ENCODE results near the gene RPL29. TPM values are rescaled to one million over a fixed set of nuclear protein-coding genes. Genes with fewer than 3 reads are reported as not detected.
"Not testable (repeated sequence)": the region's sequence is repeated elsewhere in the genome, so short reads cannot be mapped to it uniquely, and the experiment has no call there.

RPL29 gene
- total and polyA plus RNA-seq, 2 donors (not counting 3 experiments of a cell fraction or from before 2014, with no cell fraction given), result 1,236 to 2,177 TPM

DNA sequence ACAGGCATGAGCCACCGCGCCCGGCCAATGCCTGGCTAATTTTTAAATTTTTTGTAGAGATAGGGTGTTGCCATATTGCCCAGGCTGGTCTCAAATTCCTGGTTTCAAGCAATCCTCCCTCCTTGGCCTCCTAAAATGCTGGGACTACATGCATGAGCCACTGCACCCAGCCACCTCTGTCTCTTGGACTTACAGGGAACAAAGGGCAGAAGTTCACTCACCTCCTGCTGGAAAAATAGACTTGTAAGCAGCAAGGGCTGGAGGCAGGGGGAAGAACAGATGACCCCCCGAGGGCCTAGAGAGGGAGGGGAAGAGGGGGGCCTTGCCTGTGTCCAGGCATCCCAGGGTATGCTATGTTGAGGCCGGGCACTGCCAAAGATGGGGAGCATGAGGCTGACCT lies 38.5 kb upstream of the RPL29 start:
- no peak for TF ChIP-seq GATA2 (IDR thresholded peaks at IDR 0.05; ENCODE audit: insufficient read depth, insufficient read length, low read depth, low read length)
- TF ChIP-seq FOS (IDR thresholded peaks at IDR 0.05; ENCODE audit: borderline replicate concordance, insufficient read depth, low read length), result no peak
- no peak for TF ChIP-seq POLR2A (IDR thresholded peaks at IDR 0.05; ENCODE audit: low read depth, low read length)
- no peak for TF ChIP-seq POLR2AphosphoS5 (IDR thresholded peaks at IDR 0.05; ENCODE audit: insufficient read depth, low read depth, low read length)
- TF ChIP-seq, protein P1, sequence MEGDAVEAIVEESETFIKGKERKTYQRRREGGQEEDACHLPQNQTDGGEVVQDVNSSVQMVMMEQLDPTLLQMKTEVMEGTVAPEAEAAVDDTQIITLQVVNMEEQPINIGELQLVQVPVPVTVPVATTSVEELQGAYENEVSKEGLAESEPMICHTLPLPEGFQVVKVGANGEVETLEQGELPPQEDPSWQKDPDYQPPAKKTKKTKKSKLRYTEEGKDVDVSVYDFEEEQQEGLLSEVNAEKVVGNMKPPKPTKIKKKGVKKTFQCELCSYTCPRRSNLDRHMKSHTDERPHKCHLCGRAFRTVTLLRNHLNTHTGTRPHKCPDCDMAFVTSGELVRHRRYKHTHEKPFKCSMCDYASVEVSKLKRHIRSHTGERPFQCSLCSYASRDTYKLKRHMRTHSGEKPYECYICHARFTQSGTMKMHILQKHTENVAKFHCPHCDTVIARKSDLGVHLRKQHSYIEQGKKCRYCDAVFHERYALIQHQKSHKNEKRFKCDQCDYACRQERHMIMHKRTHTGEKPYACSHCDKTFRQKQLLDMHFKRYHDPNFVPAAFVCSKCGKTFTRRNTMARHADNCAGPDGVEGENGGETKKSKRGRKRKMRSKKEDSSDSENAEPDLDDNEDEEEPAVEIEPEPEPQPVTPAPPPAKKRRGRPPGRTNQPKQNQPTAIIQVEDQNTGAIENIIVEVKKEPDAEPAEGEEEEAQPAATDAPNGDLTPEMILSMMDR (IDR thresholded peaks at IDR 0.05; ENCODE audit: extremely low read depth in 1 of 2, insufficient read depth in 1 of 2, low read depth in 1 of 2, low read length in 2 of 2), result no peak
- no peak for TF ChIP-seq EZH2 (IDR thresholded peaks at IDR 0.05; ENCODE audit: borderline replicate concordance, low read depth, low read length, severe bottlenecking)
- no peak for TF ChIP-seq MYC (IDR thresholded peaks at IDR 0.05; ENCODE audit: low read depth, low read length)
- TF ChIP-seq, protein P2, sequence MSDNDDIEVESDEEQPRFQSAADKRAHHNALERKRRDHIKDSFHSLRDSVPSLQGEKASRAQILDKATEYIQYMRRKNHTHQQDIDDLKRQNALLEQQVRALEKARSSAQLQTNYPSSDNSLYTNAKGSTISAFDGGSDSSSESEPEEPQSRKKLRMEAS (IDR thresholded peaks at IDR 0.05; ENCODE audit: insufficient read depth, insufficient read length), result no peak
- TF ChIP-seq JUN (IDR thresholded peaks at IDR 0.05; ENCODE audit: borderline replicate concordance, insufficient read depth, insufficient read length, low read depth), result no peak
- no peak overlapping the region for H3K9ac ChIP-seq (replicated peaks; ENCODE audit: extremely low read depth, insufficient read depth, low read length)
- no peak overlapping the region for H3K27ac ChIP-seq (ENCODE audit: insufficient read depth, low read depth, low read length)
- H4K20me1 ChIP-seq (replicated peaks; ENCODE audit: control insufficient read depth, extremely low read depth, insufficient read depth, low read length), result no peaks in the 10 kb centered on the region
- H3K4me1 ChIP-seq (ENCODE audit: control insufficient read depth, extremely low read depth, insufficient read depth, low read length), result no peaks in the 10 kb centered on the region
- no peak overlapping the region for H2AFZ ChIP-seq (ENCODE audit: low read depth, low read length)
- H3K4me3 ChIP-seq (replicated peaks in 1 of 3; ENCODE audit: insufficient read depth in 1 of 3, low read depth in 1 of 3, low read length in 3 of 3), result no peak overlapping the region
- dilution Hi-C loops (cut with MboI; ENCODE audit: extremely low pct_ligation_motif_present, low sequenced_read_pairs) (no loop called here), intact Hi-C loops (cut with micrococcal nuclease) (no loop called here)
- no peak for DNase-seq (ENCODE audit: low read depth, low spot score)
- H3K79me2 ChIP-seq (ENCODE audit: control insufficient read depth, insufficient read depth, low read length), result no peaks in the 10 kb centered on the region
- no peaks in the 10 kb centered on the region for H3K9me1 ChIP-seq (replicated peaks; ENCODE audit: control insufficient read depth, extremely low read depth, insufficient read depth, low read length)
- no peaks in the 10 kb centered on the region for H3K27me3 ChIP-seq (ENCODE audit: control insufficient read depth in 2 of 2, insufficient read depth in 2 of 2, low read length in 2 of 2)
- no peaks in the 10 kb centered on the region for H3K9me3 ChIP-seq (replicated peaks; ENCODE audit: control insufficient read depth, insufficient read depth, low read length)
- no TSS peak for BruUV-seq (replicated peaks)
- POLR2A ChIA-PET, result no interaction called here
- H3K36me3 ChIP-seq (ENCODE audit: control insufficient read depth in 2 of 2, extremely low read depth in 1 of 2, insufficient read depth in 2 of 2, low read length in 2 of 2), result no peaks in the 10 kb centered on the region
- CTCF ChIA-PET, result no interaction called here
- no peak overlapping the region for H3K4me2 ChIP-seq (ENCODE audit: insufficient read depth, low read length)
- no peak for FAIRE-seq

DNA sequence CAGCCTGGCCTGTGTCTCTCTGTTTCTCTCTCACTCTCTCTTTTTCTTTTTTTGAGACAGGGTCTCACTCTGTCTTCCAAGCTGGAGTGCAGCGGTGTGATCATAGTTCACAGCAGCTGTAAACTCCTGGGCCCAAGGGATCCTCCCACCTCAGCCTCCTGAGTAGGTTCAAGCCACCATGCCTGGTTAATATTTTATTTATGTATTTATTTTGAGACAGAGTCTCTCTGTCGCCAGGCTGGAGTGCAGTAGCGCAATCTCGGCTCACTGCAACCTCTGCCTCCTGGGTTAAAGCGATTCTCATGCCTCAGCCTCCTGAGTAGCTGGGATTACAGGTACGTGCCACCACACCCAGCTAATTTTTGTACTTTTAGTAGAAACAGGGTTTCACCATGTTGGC lies 38.1 kb upstream of the RPL29 start:
- CTCF ChIA-PET, result interaction anchor here (3.2 kb wide), 1 partner anchor 19 kb away, joined by 13 read pairs; no protein-coding TSS in a partner anchor
- H3K27ac ChIP-seq (ENCODE audit: insufficient read depth, low read depth, low read length); DNase-seq (ENCODE audit: low read depth, low spot score); H3K4me3 ChIP-seq (replicated peaks in 1 of 3; ENCODE audit: insufficient read depth in 1 of 3, low read depth in 1 of 3, low read length in 3 of 3); H3K79me2 ChIP-seq (ENCODE audit: control insufficient read depth, insufficient read depth, low read length); H3K9me1 ChIP-seq (replicated peaks; ENCODE audit: control insufficient read depth, extremely low read depth, insufficient read depth, low read length); BruUV-seq (replicated peaks); intact Hi-C loops (cut with micrococcal nuclease); H2AFZ ChIP-seq (ENCODE audit: low read depth, low read length); H3K9ac ChIP-seq (replicated peaks; ENCODE audit: extremely low read depth, insufficient read depth, low read length); dilution Hi-C loops (cut with MboI; ENCODE audit: extremely low pct_ligation_motif_present, low sequenced_read_pairs); H3K36me3 ChIP-seq (ENCODE audit: control insufficient read depth in 2 of 2, extremely low read depth in 1 of 2, insufficient read depth in 2 of 2, low read length in 2 of 2); H3K4me2 ChIP-seq (ENCODE audit: insufficient read depth, low read length); H4K20me1 ChIP-seq (replicated peaks; ENCODE audit: control insufficient read depth, extremely low read depth, insufficient read depth, low read length); H3K9me3 ChIP-seq (replicated peaks; ENCODE audit: control insufficient read depth, insufficient read depth, low read length); H3K4me1 ChIP-seq (ENCODE audit: control insufficient read depth, extremely low read depth, insufficient read depth, low read length); POLR2A ChIA-PET; FAIRE-seq; H3K27me3 ChIP-seq (ENCODE audit: control insufficient read depth in 2 of 2, insufficient read depth in 2 of 2, low read length in 2 of 2): not testable (repeated sequence)

All from endothelial cell of umbilical vein (primary cell).